ENCODE results near the gene SLC25A29.

Gene SLC25A29

DNA sequence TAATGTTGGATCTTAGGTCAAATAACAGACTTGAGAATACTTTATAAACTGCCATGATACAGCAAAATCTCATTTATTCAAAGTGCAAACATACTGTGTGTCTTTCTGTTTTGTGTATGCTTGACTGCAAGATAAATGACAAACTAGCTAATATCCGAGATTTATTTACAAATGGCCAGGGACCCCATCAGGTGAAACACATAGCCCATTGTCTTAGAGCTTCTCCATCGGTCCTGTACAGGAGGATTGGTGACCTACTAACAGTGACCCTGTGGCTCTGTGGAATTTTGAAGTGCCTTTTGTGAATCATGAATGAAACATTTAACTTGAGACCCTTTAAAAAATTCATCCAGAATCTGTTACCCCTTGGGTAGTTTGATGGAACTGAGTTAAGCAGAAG lies 27.1 kb downstream of the SLC25A29 start:
- no peak for DNase-seq

DNA sequence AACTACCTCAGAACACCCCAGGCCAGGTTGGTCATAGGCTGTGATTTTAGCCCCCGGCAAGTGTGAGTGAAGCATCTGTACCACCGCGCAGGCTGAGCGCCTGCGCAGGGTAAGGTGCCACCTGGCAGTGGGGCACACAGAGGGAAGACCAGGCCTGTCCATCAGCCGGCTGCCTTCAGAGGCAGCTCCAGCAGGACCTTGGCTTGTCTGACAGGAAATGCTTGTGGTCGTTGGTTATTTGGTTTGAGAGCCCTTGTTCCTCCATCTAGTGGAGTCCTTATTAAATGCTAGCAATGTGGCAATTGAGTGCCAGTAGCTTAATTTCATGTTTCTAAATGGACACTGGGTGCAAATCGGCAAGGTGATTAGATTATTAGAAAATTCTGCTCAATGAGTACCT lies 27.5 kb downstream of the SLC25A29 start:
- DNase-seq: peak; percentile 76

DNA sequence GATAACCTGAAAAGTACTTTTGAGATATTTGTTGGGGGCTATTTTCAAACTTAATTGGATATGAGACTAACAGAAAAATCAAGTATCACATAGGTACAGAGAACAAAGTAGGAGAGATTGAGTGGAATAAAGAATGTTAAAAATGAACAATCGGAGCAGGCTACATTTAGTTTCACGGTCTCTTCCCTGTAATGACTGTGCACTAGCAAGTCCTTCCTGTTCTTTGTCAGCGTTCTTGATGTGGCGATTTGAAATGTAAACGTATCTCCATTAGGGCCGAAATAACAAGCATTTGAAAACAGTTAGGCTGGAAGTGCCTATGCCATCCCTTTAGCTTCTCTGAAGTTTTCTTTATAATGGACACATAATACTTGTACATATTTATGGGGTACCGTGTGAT lies 31.0 kb downstream of the SLC25A29 start:
- DNase-seq: no peak

DNA sequence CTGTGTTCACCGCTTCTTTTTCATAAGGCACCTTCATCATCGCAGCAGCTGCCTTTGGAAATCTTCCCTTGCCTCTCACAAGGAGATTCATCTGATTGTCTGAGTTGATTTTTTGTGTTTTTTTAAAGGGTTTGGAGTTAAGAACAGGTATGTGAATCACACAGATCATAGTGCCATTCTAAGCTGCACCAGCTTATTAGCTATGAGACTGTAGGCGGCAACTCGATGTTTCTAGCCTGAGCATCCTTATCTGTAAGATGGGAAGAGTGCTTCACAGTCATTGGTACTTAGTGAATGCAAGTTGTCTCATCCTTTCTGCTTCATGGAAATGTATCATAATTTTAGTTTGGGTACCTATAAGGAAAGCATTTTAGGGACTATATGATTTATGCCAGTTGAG lies 32.0 kb downstream of the SLC25A29 start:
- no peak for DNase-seq

DNA sequence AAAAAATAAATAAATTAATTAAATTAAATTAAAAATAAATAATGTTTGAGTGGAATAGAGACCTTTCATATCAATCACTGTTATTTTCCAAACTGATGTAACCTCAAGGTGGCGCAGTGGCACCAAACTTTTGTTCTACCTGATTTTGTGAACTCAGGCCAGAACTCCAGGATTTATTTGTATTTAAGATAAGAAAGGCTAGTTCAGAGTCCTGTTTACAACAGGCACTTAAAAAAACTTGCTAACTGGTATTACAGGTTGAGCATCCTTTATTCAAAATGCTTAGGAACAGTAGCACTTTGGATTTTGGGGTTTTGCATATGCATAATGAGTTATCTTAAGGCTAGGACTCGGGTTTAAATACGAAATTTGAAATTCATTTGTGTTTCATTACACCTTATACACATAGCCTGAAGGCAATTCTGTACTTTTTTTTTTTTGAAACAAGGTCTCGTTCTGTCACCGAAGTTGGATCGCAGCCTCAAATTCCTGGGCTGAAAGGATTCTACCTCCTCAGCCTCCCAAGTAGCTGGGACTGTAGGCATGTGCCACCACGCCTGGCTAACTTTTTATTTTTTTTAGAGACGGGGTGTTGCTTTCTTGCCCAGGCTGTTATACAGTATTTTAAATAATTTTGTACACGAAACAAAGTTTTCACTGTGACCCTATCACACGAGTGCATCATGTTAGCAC lies 34.9 kb downstream of the SLC25A29 start:
- DNase-seq: peak; percentile 61

DNA sequence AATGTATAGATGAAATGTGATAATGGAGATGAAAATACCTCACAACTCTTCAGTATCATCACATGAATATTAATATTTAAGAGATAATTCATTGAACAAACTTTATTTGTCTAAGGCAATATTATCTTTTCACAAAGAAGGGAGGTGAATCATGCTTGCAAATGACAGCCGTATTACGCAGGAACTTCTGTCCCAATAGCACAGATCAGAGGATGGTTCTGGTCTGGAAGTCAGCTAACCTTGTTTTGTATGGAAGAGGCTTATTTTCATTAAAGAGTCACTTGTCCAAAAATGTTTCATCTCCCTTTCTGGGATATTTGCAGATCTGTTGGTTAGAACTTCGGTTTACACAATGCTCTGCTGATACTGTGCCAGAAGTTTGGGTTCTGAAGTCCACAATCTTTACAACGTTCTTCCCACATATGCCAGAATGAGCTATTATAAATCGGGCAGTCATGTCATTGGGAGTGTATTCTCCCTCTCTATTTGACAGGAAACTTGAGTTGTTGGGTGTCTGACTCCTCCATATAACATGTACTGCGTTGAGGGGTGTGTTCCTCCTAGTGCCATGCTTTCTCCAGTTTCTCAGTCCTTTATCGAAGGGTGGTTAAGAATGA lies 37.5 kb downstream of the SLC25A29 start:
- DNase-seq: no peak

DNA sequence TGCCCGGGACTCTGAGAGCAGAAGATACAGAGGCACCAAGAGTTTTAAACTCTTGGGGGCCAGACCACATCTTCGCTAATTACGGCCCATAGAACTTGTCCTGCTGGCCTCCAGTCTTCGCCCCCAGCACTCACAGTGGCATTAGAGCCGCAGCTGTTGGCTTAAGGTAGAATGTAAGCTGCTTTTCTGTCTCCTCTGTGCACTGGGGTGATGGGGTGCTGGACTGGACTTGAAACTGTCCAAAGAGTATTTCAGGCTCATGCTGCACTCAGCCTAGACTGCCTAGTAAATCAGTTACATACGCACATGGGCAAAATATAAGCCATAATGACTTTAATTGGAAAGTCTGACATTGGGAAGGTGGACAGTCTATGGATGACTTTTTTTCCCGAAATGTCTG lies 38.3 kb downstream of the SLC25A29 start:
- no peak for DNase-seq

DNA sequence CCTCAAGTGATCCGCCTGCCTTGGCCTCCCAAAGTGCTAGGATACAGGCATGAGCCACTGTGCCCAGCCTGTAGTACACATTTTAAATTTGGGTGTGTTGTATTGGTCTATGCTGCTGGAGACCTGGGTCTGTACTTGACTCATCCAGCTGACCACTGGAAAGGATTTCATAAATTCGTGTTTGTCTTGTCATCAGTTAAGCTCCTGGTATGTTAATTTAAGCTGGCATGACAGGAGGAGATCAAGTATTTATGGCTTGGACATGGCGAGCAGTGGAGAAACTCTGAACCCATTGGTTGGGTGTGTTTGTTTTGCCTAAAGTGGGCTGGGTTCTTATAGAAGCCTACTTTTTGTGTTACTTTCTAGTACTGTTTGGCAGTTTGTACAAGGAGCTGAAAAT lies 43.1 kb downstream of the SLC25A29 start:
- no peak for DNase-seq

DNA sequence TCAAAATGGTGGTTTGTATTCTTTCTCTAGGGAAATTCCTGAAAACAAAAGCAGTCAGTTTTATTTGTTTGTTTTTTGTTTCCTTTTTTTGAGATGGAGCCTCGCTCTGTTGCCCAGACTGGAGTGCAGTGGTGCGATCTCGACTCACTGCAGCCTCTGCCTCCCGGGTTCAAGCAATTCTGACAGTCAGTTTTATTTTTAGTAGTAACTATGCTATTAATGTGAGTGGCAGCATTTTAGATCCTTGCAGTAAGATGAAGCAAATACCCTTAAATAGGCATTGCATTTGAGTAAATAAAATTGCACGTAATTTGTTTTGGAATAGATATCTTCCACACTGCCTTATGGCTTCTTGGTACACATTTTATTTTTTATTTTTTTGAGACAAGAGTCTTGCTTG lies 43.7 kb downstream of the SLC25A29 start:
- DNase-seq: no peak

DNA sequence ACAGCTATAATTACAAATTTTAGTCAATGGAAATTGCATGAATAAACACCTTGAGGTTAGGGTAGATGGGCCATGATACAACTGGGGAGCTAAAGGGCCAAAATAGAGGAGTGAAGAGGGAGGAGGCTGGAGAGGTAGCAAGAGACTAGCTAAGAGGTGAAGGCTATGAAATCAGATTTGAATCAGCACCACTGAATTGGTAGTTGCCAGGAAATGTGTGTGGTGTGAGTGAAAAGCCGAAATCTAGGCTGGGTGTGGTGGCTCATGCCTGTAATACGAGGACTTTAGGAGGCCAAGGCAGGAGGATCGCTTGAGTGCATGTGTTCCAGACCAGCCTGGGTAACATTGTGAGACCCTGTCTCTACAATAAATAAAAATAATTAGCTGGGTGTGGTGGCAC lies 44.6 kb downstream of the SLC25A29 start:
- DNase-seq: no peak

DNA sequence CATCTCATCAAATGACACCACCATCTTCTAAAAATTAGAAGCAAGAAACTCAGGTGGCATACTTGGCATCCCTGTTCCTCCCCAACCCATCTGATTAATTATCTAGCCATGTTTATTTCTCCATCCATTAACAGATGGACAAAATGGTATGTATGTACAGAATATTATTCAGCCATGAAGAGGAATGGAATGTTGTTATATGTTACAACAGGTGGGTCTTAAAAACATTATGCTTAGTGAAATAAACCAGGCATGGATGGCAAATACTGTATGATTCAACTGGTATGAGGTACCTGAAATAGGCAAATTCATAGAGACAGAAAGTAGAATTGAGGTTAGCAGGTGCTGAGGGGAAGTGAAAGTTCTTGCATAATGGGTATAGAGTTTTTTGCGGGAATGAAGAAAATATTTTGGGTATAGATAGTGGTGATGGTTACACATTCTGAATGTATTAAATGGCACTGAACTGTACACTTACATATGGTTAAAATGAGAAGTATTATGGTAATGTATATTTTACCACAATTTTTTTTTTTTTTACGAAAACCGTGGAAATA lies 49.8 kb downstream of the SLC25A29 start:
- DNase-seq: no peak

DNA sequence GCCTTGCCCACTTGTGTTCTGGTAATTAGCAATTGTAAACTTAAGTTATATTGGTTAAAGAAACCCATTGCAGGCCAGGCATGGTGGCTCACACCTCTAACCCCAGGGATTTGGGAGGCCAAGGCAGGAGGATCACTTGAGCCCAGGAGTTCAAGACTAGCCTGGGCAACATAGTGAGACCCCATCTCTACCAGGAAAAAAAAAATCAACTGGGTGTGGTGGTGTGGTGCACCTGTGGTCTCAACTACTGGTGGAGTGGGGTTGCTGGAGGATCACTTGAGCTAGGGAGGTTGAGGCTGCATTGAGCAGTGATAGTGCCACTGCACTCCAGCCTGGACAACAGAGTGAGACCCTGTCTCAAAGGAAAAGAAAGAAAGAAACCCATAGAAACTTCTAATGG lies 53.6 kb downstream of the SLC25A29 start:
- DNase-seq: no peak

DNA sequence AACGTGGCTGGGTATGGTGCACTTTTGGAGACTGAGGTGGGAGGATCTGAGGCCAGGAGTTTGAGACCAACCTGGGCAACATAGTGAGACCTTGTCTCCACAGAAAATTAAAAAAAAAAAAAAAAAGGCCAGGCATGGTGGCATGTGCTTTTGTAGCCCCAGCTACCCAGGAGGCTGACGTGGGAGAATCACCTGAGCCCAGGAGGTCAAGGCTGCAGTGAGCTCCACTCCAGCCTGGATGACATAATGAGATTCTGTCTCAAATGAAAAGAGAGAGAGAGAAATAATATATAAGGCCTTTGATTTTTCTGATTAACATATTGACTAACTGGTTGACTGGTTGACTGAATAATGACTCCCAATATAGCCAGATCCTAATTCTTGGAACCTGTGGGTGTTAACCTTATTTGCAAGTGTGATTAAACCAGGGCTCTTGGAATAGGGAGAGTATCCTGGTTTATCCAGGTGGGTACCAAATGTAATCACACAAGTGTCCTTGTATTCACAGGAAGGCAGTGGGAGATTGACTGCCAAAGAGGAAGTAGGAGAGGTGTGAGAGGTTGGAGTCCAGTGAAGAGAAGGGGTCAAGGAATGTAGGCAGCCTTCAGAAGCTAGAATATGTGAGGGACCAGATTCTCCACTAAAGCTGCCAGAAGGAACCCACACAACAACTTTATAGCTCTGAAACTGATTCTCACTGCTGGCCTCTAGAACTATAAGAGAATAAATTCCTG lies 55.3 kb downstream of the SLC25A29 start:
- DNase-seq: no peak

DNA sequence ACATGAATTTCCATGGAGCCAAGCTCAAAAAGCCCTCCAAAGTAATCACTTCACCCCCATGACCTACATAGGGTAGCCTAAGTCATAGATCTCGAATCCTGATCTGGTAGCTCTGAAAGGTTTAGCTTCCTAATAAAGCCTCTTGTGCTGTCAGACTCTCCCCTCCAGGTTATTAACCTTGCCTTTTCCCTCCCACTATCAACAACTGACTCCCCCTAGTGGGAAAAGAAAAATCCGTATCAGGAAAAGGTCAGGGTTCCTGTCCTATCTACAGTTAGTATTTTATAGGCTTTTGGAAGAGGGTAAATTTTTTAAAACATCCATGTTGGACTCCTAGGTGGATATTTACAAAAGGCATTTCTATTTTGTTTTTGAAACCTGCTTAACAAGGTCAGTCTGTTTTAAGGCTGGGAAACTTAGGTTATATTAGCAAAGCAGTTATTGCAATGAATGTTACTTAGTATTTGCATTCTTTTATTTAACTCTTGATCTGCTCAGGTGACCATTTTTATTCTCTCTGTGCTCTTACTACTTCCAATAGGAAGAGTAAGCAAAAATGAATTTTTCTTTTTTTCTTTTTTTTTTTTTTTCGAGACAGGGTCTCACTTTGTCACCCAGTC lies 59.3 kb downstream of the SLC25A29 start:
- peak; percentile 82 for DNase-seq

DNA sequence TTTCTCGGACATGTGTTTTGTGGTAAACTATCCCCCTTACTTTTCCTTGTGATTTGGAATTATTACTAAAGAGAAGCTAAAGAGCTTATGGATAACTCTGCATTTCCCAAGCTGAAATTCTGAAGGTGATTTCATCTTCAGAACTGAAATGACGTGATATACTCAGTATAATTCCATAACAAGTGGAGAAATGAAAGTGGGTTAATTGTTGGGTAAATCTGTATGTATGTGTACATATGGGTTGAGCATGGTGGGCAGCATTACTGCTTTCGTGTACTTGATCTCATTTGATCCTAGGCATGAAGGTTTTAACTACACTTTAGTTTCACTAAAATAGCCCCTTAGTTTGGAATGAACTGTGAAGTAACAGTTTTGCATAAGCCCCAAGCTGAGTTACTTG lies 63.2 kb downstream of the SLC25A29 start:
- DNase-seq: no peak

DNA sequence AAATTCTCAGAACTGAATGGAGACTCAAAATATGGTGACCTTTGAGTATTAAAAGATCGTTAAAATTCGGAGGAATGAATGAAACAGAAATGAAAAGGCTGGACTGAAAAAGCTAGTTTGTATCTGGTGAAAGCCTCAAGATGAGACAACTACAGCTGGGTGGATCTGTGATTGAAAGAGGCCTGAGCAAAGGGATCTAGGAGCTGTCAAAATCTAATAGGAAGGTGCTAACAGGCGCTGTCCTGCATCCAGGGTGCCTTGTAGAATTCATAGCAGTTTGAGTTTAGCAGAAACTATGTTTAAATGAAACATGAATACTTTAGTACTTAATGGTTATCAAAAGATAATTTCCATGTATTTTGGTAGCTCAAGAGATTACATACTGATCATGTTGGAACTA lies 65.0 kb downstream of the SLC25A29 start:
- DNase-seq: no peak
